Peyer's patch (tissue), 4 donors: Measurements from ENCODE around the gene SLC35B4.

Experiments
- POLR2A ChIP-seq, 2 donors: fragments of 450-650 bp; IDR thresholded peaks; one replicate each; pipeline ENCODE4 v1.5.1; 2017; ENCODE audit warnings: antibody characterized with exemption in 2 of 2, mild to moderate bottlenecking in 2 of 2, moderate library complexity in 2 of 2
- TF ChIP-seq, protein P1 (sequence below), 6 experiments: fragments of 450-650 bp in 4 of 6; fragments of 200-600 bp in 2 of 6; sonication (generic) in 1 of 6; IDR thresholded peaks; one replicate each; pipeline ENCODE4 v1.5.1; 2017 to 2019; ENCODE audit warnings: antibody characterized with exemption in 6 of 6, mild to moderate bottlenecking in 3 of 6, moderate library complexity in 1 of 6

DNA sequence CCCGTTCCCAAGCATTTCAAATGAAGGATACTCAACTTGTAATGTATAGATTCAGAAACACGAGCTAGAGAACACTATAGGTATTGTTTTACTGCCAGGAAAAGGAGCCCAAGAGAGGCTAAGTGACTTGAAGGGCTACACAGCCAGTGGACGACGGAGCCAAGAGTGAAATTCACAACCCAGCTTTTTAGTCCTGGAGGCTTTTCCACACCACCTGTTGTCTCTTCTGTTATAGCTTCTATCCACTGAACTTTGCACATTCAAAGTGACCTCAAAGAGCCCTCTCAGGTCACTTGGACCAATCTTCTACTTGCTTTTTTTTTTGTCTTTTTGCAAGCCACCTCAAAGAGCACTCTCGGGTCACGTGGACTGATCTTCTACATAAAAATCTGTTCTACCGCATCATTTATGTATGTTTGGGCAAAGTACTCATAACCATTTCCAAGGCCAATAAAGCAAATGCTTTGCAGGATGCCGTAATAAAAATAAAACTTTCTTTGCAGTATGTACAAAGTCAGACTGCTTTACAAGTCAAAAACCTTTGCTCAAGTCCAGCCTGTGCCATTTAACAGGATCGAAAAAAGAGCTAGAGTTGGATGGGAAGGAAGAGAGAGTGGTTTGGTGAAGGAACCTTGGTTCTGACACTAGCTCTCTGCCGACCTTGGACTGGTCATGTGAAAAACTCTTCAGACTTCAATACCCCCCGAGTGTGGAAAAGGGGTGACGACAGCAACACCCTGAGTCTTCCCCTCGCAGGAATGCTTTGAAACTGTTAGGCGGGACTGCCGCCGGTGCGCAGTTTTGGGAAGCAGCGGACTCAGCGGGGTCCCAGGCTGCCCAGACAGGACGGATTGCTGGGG is 821 bp downstream of the SLC35B4 start:
- TF ChIP-seq, protein P1, sequence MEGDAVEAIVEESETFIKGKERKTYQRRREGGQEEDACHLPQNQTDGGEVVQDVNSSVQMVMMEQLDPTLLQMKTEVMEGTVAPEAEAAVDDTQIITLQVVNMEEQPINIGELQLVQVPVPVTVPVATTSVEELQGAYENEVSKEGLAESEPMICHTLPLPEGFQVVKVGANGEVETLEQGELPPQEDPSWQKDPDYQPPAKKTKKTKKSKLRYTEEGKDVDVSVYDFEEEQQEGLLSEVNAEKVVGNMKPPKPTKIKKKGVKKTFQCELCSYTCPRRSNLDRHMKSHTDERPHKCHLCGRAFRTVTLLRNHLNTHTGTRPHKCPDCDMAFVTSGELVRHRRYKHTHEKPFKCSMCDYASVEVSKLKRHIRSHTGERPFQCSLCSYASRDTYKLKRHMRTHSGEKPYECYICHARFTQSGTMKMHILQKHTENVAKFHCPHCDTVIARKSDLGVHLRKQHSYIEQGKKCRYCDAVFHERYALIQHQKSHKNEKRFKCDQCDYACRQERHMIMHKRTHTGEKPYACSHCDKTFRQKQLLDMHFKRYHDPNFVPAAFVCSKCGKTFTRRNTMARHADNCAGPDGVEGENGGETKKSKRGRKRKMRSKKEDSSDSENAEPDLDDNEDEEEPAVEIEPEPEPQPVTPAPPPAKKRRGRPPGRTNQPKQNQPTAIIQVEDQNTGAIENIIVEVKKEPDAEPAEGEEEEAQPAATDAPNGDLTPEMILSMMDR (IDR thresholded peaks at IDR 0.05) = no peak
- TF ChIP-seq POLR2A (IDR thresholded peaks at IDR 0.05) = no peak
